Panc1 (cell line): ENCODE data around the gene AGAP1.

Experiments
- POLR2AphosphoS5 ChIP-seq: IDR thresholded peaks from 2 replicates; pipeline ENCODE4 v1.6.1; 2012; ENCODE audit warnings: mild to moderate bottlenecking, low read depth, low read length, moderate library complexity
- SIN3A ChIP-seq: IDR thresholded peaks from 2 replicates; pipeline ENCODE4 v1.6.1; 2012; ENCODE audit warnings: low read depth, mild to moderate bottlenecking, low read length, moderate library complexity, borderline replicate concordance; ENCODE audit not compliant: insufficient read depth
- TF ChIP-seq, protein P1 (sequence below): fragments of 450-650 bp; IDR thresholded peaks from 2 replicates; pipeline ENCODE4 v1.5.1; 2017; ENCODE audit warnings: mild to moderate bottlenecking
- TF ChIP-seq, protein P2 (sequence below), 2 experiments: IDR thresholded peaks; 2 replicates each; pipeline ENCODE4 v1.6.1; 2011 to 2012; ENCODE audit warnings: low read depth in 2 of 2, control low read depth in 1 of 2, low read length in 1 of 2, mild to moderate bottlenecking in 1 of 2, moderate library complexity in 1 of 2; ENCODE audit not compliant: insufficient read depth in 1 of 2

DNA sequence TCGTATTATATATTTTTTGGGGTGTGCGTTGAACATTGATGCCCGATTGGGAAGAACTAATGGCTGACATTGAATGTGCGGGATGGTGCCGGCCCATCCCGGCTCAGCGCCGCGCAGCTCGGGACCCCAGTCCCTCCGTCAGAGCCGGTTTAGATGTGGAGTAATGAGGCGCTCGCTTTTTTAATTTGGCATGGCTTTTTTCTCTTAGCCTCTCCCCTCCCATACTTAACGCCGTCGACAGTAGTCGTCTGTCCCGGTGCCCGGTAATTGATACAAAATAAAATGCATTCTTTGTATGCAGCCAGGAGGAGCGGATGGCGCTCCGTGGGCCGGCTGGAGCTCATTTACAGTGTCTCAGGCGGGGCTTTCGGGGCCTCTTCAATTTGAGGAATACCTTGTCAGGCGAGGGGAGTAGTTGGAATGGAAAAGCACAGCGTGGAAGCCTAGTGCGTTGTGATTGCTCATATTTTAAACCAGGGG, 465.1 kb downstream of the AGAP1 start:
- TF ChIP-seq, protein P1, sequence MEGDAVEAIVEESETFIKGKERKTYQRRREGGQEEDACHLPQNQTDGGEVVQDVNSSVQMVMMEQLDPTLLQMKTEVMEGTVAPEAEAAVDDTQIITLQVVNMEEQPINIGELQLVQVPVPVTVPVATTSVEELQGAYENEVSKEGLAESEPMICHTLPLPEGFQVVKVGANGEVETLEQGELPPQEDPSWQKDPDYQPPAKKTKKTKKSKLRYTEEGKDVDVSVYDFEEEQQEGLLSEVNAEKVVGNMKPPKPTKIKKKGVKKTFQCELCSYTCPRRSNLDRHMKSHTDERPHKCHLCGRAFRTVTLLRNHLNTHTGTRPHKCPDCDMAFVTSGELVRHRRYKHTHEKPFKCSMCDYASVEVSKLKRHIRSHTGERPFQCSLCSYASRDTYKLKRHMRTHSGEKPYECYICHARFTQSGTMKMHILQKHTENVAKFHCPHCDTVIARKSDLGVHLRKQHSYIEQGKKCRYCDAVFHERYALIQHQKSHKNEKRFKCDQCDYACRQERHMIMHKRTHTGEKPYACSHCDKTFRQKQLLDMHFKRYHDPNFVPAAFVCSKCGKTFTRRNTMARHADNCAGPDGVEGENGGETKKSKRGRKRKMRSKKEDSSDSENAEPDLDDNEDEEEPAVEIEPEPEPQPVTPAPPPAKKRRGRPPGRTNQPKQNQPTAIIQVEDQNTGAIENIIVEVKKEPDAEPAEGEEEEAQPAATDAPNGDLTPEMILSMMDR, result no peak
- TF ChIP-seq POLR2AphosphoS5 (no peak), SIN3A (no peak)
- TF ChIP-seq, protein P2, sequence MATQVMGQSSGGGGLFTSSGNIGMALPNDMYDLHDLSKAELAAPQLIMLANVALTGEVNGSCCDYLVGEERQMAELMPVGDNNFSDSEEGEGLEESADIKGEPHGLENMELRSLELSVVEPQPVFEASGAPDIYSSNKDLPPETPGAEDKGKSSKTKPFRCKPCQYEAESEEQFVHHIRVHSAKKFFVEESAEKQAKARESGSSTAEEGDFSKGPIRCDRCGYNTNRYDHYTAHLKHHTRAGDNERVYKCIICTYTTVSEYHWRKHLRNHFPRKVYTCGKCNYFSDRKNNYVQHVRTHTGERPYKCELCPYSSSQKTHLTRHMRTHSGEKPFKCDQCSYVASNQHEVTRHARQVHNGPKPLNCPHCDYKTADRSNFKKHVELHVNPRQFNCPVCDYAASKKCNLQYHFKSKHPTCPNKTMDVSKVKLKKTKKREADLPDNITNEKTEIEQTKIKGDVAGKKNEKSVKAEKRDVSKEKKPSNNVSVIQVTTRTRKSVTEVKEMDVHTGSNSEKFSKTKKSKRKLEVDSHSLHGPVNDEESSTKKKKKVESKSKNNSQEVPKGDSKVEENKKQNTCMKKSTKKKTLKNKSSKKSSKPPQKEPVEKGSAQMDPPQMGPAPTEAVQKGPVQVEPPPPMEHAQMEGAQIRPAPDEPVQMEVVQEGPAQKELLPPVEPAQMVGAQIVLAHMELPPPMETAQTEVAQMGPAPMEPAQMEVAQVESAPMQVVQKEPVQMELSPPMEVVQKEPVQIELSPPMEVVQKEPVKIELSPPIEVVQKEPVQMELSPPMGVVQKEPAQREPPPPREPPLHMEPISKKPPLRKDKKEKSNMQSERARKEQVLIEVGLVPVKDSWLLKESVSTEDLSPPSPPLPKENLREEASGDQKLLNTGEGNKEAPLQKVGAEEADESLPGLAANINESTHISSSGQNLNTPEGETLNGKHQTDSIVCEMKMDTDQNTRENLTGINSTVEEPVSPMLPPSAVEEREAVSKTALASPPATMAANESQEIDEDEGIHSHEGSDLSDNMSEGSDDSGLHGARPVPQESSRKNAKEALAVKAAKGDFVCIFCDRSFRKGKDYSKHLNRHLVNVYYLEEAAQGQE (IDR thresholded peaks at IDR 0.05; ENCODE audit: insufficient read depth in 1 of 2, low read depth in 2 of 2, low read length in 1 of 2), result no peak
